NCI-H2107 treated with DMSO at 0.1 percent for 48 hours (cell line): ENCODE measurements around the gene SEC14L6.

Source experiments
- DNase-seq: peaks from one replicate; lab custom pipeline; 2025; ENCODE audit not compliant: unreplicated experiment; lab: John Stamatoyannopoulos, UW

Gene SEC14L6

DNA sequence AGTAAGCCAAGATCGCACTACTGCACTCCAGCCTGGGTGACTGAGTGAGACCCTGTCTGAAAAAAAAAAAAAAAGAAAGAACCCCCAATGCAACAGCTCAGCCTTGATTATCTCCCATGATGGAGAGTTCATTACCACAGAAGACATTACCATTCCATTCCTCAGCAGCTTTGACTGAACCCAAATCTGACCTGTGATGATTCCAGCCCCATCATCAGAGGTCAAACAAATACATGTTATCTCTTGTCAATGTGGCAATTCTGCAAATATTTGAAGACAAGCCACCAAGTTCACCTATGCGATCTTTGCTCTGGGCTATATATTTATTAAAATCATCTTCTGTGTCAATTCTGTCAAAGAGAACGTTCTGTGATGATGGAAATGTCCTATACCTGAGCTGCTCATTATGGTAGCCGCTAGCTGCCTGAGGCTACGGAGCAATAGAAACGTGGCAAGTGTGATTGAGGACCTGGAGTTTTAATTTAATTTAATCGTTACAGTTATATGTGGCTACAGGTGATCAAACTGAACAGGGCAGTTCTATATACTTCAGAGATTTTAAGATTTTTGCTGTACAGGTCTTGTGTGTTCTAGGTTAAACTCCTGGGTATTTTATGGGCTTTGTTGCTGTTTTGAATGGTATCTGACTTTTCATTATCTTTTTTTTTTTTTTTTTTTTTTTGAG is 48.9 kb downstream of the SEC14L6 start:
- DNase-seq, result no peak

DNA sequence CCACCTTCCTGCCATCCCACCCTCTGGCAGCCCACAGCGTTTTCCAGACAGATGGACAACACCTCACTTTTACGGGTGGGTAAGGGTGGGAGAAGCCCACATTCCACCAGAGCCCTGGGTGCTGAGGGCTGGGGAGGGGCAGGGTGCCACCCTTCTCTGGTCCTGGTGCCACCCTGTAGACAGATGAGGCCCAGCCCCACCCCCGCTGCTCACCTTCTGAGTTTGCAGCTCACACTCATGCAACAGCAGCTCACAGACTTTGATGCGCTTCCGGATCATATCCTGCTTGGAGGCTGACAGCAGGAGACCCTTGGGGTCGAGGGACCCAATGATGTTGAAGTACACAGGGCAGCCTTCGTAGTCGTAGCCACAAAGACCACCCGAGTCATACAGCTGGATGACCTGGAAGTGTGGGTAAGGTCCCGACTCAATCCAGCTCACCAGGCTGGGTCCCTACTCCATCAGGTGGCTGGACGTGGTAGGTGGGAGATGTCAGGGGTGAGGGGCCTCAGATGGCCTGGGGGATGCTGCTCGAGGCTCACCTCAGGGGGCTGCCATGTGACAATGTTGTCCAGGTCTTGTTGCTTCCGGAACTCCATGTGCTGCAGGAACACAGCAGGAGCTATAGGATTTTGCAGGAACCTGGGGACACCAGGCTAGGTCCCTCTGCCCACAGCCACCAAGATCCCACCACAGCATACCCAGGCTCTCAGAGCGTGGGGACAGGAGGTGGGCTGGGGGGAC is 51.3 kb downstream of the SEC14L6 start:
- DNase-seq, result no peak

DNA sequence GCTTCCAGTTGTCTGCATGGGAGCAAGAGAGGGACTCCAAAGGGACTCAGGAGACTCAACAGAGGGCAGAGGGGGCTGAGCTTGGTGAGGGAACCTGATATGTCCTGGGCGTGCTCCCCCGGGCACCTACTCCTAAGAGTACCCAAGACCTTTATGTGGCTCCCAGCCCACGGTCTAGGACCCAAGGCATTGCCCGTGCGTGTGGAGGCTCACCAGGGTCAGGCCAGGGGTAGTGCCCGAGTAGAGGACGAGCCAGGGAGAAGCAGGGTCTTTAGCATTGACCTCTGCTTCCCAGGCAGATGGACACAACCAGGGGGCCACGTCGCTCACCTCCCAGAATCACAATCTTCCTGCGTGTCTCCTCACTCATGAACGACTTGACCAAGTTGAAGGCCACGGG is 54.4 kb downstream of the SEC14L6 start:
- DNase-seq, result no peak

DNA sequence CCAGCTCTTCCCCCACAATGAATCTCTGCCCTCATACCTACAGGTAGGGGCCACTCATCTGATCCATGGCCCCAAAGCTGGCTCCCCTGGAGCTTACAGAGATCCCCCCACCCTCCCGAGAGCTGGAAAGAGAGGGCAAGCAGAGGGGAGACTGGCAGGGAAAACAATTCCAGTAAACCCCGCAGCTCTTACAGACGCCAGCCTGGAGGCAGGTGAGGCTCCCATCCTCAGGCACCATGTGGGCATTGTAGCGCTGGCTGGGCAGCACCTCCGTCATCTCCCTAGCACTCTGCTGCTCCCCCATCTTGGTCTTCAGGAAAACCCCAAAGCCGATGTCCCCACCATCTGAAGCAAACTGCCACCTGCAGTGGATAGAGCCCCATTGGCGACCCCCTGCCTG is 55.2 kb downstream of the SEC14L6 start:
- no peak for DNase-seq

DNA sequence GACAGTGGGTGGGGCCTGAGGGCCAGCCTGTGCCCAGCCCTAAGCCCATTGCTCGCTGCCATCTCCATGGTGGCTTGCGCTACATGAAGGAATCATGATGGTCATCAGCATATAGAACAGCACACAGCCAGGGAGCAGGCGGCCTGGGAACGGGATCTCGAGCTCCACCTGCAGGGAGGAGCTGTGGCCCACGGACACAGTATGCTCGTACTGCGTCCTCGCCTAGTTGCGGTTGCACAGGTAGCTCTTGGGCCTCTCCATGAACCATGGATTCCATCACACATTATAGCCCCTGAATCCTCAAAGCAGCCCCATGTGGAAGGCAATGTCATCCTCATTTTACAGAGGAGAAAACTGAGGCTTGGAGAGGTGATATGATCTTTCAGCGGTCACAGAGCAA is 56.1 kb downstream of the SEC14L6 start:
- DNase-seq, result no peak

DNA sequence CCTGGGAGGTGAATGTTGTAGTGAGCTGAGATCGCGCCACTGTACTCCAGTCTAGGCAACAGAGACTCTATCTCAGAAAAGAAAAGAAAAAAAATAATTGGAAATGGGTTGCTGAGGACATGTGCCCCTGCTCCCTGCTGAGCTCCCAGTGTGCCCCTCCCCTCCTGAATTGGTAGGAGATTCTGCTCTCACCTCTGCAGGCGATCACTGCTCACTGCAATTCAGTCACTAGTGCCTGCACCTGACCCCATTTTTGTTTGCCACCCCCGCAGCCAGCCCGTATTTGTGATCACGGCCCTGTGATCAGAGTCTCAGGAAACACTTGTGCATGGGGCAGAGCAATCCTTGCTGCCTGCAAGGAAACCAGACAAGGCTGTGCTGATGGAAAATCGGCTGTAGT is 58.4 kb downstream of the SEC14L6 start:
- DNase-seq, result no peak

DNA sequence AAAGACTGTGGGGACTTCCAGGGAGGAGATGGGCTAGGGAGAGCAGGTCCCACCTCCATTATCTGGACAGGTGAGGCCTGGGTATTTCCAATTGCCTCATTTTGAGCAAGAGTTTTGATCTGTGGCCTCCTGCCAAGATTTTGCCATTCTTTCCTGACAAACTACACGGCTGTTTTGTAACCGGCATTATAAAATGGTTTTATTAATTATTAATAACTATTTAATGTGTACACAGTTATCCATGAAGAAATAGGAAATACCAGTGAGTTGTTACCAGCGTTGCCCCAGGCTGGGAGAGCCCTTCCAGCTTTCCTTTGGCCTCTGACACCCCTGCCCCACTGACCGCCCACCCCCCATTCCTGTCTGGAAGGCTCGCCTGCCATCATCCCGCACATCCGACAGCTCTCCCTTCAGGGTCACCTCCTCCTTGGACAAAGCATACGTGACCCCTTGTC is 59.9 kb downstream of the SEC14L6 start:
- DNase-seq, result no peak

DNA sequence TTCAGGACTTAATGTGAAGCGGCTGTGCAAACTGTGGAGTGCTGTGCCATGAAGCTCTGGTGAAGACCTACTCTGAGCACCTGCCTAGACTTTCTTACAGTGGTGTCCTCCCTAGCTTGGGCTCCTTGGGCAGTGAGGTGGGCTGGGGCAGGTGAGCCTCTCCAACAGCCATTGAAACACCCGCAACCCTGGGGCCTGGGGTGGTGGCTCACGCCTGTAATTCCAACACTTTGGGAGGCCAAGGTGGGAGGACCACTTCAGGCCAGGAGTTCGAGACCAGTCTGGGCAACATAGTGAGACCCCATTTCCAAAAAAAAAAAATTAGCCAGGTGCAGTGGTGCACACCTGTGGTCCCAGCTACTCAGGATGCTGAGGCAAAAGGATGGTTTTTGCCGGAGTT is 60.4 kb downstream of the SEC14L6 start:
- no peak for DNase-seq

DNA sequence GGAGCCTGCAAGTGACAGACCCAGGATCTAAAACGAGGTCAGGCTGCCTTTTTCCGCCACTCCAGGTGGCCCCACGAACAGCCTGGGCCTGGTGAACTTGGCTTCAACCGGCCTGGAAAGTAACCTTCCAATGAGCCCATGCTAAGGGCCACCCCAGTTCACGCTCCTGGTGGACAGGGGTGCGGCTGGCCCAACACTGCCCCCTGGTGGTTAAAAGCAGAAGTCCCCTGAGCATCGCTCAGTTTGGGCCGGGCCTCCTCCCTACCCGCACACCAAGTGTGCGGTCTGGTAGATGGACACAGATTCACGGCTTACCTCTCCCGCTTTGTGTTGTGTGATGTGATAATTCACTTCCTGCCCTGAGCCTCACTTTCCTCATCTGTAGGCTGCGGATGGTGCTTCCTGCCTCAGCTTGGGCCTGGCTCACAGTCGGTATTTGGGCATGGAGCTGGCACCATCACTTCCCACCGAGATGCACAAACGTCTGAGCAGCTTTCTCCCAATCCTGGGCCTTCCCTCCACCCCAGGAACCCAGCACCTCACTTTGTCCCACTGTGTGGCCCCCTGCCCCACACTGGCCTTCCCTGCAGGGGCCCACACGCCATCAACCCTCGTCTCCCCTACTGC is 61.1 kb downstream of the SEC14L6 start:
- DNase-seq, result peak; percentile 16

DNA sequence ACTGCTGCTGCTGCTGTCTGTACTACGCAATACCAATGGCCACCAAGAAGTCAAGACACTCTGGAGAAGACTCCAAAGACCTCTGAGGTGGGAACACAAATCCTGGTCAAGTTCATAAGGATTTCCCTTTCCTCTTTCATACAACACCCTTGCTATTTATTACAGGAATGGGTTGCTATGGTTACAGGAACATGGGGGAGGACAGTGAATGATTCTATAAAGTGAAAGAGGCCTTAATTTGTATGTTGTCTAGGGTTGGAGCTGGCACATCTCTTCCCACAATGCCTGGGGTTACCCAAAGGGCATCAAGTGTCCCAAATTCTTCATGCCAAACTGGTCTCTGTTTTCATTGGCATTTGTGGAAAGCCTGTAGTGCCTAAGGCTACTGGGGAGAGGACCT is 63.4 kb downstream of the SEC14L6 start:
- DNase-seq, result no peak

DNA sequence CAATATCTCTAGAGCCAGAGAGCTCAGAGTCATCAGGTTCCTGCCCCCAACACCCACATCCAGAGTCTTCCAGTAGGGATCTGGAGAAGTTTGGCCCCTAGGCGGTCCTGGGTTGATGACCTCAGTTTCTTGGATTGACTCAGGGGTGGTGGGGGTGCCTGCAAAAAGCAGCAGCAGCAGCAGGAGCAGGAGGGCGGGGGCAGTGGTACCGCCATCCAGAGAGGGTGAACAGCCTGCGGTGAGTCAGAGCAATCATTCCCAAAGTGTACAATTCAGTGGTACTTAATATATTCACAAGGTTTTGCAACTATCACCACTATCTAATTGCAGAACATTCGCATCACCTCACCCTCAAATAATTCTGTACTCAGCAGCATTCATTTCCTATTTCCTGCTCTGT is 64.8 kb downstream of the SEC14L6 start:
- no peak for DNase-seq

DNA sequence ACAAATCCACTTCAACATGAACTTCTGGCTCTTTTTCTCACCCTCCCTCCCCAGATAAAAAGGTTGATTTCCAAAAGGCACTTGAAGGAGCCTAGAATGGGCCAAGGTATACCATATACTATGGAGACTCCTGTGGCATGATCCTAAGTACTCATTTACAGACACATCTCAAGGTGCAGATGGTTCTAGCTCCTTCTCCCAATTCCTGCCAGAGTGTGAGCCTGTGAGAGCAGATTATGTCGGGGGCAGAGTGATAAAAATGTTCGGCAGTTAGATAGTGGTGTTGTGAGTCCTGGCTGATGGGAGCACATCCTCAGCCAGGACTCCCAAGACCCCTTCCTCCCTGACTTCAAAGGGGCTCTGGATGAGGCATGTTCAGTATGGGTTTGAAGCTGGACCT is 66.6 kb downstream of the SEC14L6 start:
- no peak for DNase-seq

DNA sequence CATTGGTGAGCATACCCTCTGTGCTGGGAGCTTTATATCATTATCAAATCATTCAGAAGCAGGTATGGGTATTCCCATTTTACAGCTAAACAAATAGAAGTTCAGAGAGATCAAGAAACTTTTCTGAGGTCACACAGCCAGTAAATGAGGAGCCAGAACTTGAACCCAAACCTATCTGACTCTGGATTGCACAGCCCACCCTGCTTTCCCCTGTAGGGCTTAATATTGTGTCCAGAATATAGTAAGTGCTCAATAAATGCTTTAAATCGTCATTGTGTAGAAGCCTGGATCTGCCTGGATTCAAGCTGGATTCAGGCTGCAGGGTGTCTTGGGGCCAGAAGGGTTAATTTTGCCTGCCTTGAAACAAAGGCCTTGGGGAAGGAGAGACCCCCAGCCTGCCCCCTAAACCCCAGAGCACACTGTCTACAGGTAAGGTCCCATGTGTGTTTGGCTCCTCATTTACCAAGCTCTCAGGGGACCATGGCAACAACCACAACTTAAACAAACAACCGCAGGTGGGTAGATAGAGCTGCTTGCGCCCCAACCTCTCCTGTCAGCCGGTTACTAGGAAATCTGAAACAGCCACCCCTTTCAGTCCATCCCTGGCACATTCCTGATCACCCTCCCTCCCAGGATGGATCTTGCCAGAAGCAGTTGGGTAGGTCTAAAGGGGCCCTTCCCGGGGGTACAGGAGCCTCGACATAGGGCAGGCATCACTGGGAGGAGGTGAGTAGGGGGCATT is 71.7 kb downstream of the SEC14L6 start:
- peak; percentile 81 for DNase-seq

DNA sequence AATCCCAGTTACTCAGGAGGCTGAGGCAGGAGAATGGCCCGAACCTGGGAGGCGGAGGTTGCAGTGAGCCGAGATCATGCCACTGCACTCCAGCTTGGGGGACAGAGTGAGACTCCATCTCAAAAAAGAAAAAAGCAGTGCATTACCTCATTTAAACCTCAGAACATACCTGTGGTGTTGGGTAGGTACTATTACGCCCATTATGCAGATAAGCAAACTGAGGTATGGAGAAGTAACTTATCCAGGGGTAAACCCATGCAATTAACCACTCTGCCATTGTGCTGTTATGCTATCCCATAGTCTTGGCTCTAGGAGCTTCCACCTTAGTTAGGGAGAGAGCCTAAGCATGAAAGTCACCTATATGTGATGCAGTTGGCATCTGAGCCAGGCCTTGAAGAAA is 72.4 kb downstream of the SEC14L6 start:
- no peak for DNase-seq

DNA sequence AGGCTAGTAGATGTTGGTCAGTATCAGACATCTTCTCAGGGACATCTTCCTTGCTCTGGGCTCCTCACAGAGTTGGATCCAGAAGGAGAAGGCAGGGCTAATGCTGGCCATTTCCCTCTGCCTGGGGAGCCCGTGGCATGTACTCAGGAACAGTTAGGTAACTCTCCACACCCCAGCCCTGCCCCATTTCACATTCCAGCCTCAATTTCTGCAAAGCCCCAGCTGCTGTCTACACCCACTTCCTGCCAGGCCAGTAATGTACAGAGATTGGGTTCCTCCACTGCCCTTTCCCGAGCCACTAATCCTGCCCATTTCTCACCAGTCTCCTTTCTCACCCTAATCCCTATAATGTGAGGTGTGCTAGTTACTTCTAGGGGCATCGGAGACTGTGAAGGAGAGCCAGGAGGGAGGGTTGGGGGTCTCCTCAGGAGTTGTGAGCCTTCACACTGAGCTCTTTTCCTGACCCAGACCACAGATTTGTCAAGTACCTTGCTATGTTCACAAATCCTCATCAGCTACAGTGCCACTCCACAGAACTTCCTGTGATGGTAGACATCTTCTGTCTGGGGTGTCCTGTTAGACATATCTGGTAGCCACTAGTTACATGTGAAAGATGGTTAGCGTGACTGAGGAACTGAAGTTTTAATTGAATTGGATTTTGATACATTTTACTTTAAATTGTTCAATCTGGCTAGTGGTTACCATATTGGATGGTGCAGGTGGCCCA is 73.4 kb downstream of the SEC14L6 start:
- DNase-seq, result no peak
